AG20443 (cell line): ENCODE results near the gene ADNP2.
A peak's percentile ranks its signal among the peaks of the same experiment; 100 is the strongest.
"Not testable (repeated sequence)": the region's sequence is repeated elsewhere in the genome, so short reads cannot be mapped to it uniquely, and the experiment has no call there.

Experiments used
- DNase-seq: peaks from one replicate; pipeline ENCODE4 v3.0.0; 2012; ENCODE audit warnings: low spot score, mixed read lengths

The ADNP2 gene

DNA sequence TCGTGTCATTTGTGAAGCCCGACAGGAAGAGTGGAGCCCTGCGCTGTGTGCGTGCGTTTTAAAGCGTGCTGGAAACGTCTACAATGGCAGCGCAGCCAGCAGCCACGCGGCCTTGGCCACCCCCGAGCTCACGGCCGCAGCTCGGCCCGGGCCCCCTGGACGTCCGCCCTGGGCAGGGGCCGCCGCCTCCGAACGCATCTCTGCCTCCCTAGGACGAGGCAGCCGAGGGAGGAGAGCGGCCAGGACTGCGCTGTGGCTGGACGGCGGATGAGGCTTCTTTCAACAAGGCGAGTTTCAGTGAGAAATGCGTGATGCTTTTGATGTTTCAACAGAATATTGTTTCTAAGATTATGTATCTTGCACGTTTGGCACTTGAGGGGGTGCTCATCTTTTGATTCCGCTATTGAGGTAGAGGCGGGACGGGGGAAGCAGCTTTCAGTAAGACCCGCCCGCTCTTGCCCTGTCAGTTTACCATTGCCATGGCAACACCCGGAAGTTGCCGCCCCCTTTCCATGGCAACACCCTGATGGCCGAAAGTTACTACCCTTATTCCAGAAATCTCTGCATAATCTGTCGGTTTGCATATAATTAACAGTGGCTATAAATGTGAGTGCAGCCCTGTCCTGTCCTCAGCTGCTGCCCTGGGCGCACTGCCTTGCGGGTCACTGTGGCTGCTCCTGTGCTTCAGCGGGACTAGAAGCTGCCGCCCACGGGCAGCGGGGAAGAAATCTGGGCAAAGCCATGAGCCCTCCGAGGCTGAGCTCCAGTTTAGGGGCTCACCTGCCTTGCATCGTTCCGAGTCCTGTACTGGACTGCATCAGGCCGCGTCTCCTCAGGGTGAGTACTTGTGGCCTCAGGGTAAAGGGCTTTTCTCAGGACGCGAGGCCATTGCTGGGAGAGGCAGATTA, 38.6 kb downstream of the ADNP2 start:
- DNase-seq: peak; percentile 92

- DNase-seq: peak; percentile 38
Observed at GRCh38 chr18:80148326-80149199, 39.5 kb downstream of the ADNP2 start.

DNA sequence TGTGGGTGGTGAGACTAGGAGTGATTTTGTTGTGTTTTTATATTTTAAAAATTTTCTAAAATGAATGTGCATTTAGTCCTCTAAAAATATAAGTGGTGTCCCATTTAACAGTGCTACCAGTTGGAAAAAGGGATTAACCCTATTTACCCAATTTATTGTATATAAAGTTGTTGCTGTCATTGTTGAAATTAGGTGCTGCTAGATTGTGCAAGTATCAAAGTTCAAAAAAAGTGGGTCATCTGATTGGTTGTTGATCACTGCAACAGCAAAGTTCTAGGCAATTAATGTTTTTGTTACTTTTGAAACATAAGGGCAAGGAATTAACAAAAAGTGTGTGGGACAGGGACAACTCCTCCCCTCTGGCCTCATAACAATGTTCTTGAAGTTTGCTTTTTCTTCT, 40.6 kb downstream of the ADNP2 start:
- no peak for DNase-seq

DNA sequence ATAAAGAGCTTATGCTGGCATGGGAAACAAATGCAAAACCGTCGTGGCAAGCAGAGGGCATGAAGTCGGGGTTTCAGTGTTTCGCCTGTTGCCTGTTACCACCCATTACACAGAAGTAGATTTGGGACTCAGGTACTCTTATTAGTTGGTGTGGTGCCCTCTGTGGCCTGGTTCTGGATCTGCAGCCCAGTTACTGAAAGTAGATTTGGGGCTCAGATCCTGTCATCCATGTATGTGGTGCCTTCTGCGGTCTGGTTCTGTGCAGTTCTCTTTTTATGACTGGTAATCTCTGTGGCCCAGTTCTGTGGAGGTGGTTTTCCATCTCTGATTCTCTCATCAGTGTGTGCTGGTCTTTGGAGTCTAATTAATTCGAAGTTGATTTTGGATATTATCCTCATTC, 45.2 kb downstream of the ADNP2 start:
- DNase-seq: peak; percentile 38

- DNase-seq: peak; percentile 76
Observed at GRCh38 chr18:80157708-80158343, 48.8 kb downstream of the ADNP2 start.

DNA sequence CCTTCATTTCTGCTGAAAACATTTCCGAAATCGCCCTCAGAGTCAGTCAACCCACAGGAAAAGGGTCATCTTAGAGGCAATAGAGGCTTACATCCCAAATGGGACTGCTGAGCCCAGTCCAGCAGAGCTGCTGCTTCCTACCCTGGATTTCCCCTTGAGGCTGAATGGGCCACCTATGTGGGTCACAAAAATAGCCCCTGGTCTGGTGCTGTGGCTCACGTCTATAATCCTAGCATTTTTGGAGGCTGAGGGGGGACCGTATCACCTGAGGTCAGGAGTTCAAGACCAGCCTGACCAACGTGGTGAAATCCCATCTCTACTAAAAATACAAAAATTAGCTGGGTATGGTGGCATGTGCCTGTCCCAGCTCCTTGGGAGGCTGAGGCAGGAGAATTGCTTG, 49.3 kb downstream of the ADNP2 start:
- no peak for DNase-seq

GRCh38 chr18:80159713-80160636, 50.9 kb downstream of the ADNP2 start:
- peak; percentile 59 for DNase-seq

DNA sequence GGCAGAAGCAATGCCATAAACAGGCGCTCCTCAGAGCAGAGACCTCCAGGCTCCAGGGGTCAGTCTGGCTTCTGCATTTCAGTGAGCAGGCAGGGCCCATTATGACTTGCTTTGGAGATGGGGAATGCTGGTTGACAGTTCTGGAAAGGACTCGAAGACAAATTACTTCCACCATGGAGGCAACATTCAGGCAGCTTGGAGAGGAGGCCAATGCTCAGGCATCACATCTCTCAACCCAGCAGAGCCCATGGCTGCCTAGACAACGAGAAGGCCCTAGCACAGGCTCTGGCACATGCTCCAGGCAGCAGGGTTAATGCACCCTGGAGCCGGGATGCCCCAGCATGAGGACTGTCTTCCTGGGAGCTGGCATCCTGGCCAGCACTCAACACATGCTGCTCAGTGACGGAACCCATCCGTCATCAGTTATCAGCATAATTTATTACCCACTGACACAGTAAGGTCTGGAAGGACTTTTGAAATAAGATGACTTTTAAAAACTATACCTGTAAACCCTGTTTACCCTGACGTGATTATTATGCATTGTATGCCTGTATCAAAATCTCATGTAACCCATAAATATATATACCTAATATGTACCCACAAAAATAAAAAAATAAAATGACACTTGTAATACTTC, 52.8 kb downstream of the ADNP2 start:
- no peak for DNase-seq

DNA sequence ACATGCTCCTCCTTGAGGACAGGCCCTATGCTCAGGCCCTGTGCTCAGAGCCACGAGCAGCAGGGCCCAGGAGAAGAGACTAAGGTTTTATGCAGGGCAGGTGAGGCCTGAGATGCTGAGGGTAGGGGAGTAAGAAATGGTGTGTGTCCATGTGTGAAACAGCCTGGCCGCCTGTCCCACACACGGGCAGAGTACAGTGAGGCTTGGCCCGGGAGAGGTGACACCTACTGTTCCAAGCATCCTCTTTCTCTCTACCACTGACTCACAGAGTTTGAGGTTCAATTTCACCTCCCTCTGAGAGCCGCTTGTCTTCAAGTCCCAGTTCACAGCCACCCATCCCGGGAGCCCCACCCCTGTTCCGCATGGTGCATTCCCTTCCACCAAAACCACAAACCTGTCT, 54.1 kb downstream of the ADNP2 start:
- DNase-seq: no peak

DNA sequence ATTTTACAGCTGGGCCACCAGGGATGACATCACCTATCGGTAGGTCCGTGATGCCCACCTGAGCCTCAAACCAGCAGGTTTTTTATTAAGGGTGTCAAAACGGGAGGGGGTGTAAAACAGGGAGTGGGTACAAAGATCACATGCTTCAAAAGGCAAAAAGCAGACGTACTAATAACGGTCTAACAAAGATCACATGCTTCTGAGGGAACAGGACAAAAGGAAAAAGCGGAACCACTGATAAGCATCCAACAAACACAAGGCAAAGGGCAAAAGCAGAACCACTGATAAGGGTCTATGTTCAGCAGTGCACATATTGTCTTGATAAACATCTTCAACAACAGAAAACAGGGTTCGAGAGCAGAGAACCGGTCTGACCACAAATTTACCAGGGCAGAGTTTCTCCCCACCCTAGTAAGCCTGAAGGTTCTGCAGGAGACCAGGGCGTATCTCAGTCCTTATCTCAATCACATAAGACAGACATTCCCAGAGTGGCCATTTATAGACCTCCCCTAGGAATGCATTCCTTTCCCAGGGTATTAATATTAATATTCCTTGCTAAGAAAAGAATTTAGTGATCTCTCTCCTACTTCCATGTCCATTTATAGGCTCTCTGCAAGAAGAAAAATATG, 55.8 kb downstream of the ADNP2 start:
- not testable (repeated sequence) for DNase-seq

DNA sequence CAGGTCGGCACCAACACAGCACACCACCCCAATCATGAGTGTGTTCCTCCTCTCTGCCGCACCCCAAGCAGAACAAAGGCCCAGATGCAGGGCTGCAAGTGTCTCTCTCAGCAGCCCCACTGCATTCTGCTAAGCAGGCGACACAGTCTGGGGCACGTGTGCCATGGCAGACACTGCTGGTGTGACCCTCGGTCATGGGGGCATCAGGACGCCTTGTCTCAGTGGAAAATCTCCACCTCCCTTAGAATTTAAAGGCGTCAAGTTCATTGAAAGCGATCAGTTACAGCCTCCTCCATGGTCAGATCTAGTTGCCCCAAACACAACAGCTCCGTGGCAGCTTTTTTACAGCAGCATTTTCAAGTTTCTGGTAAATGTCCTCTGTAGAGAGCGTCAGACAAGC, 57.2 kb downstream of the ADNP2 start:
- DNase-seq: no peak

DNA sequence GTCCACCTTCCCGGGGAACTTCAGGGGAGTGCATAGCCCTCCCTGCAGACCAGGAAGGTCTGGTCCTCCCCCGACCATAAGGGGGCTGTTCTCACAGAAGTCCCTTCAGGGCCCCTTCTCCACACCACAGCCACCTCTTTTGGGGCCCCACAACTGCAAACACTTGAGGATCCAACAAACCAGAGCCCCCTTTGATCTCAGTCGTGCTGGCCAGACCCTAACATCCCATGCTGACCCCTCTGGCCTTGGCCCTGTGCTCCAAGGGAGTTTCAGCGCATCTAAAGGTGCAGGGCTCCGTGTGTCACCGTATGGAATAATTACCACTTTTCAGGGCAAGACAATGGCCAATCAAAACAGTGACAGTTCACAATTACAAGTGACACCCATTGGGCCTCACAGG, 57.7 kb downstream of the ADNP2 start:
- no peak for DNase-seq

DNA sequence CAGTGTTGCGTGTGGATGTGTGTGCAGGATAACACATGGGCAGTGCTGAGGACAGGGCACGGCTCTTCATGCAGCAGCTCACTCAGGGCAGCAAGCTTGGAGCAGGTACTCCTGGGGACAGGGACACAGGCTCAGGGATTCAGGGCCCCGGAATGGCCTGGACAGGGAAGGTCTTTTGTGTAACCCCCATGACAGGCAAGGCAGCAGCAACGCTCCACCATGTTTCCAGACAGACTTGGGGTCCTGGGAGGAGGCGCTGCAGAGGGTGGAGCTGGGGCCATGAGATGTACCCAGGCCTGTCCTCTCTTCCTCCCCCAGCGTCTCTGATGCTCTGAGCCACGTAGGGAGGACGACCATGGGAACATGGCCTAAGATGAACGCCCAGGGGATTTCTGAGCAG, 58.3 kb downstream of the ADNP2 start:
- DNase-seq: no peak

GRCh38 chr18:80167931-80168330, 58.9 kb downstream of the ADNP2 start:
- DNase-seq: no peak

GRCh38 chr18:80168346-80168745, 59.3 kb downstream of the ADNP2 start:
- no peak for DNase-seq

GRCh38 chr18:80168982-80169381, 59.9 kb downstream of the ADNP2 start:
- no peak for DNase-seq

DNA sequence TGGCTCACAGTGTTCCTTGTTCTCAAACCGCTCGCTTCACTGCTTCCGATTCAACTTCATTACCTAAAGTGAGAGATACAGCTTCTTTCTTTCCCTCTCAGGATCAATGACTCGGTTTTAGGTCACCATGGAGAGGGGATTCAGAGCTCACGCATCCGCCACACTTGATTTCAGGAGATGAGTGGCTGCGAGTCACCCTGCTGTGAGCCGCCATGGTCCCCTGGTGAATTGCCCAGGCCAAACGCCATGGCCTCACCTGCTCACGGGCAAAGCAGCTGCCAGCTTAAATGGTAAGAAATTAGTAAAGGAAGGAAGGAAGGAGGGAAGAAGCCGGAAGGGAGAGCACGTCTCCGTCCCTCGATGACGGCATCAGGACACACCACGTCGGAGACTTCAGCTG, 60.5 kb downstream of the ADNP2 start:
- DNase-seq: no peak

DNA sequence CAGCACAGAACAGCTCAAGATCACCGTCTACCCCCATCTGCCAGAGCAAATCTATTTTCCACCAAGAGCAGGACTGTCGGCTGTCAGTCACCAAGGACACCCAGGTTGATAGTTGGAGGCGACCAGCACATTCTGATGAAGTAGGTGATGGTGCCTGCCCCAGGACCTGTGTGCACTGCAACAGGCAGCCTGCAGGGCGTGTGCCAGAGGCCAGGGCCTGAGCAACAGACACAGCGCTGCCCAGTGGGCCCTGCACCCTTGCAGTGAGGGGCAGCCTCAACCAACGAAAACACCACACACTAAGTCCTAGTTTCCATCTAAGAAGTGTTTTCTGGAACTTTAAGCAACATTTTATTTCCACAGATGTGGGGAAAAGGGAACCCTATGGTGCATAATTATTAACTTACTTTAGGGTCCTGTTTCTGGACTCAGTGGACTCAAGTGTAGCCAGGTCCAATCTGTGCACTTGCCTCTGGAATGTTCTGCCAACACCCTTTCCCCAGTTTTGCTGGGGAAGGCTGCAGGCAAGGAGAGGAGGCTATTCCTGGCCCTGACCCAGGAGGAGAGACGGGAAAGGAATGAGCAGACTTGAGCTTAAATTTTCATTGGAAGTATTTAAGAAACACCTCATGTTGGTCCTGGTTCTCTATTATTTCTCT, 61.5 kb downstream of the ADNP2 start:
- no peak for DNase-seq

DNA sequence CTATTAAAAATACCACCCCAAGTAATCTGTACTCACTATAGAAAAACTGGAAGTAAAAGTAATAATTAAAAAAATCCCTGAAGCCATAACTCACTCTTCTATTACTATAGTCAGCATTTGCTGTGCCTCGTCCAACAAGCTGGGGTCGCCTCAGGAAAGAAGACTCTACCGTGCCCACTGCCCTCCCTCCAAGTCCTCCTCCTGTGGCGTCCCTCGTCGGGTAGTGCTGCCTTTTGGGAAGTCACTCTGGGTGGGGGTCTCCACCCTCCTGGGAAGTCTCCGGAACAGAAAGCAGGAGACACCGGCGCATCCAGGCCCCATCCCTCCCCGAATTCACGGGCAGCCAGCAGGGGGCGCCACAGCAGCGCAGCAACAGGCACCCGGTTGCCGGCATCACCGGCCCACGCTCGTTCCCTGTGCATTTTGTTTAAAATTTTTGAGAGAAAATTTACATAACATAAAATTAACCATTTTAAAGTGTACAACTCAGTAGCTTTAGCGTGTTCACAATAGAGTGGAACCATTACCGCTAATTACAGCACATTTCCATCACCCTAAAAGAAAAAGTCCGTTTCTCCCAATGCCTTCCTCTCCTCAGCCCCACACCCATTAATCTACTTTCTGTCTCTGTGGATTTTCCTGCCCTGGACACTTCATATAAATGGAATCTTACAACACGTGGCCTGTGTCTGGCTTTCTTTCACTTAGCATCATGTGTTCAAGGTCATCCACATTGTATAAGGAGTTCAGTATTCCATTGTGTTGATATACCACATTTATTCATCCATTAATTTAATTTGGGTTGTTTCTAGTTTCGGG, 62.2 kb downstream of the ADNP2 start:
- DNase-seq: peak; percentile 73
